HG02759 (cell line): ENCODE data around the gene TRIP4.
"Not testable (repeated sequence)": the region's sequence is repeated elsewhere in the genome, so short reads cannot be mapped to it uniquely, and the experiment has no call there.

ENCODE experiments used
- ATAC-seq: cut with Tn5 transposase; IDR thresholded peaks from one replicate; pipeline ENCODE4 v1.9.1; 2021; ENCODE audit warnings: mild to moderate bottlenecking, moderate library complexity; ENCODE audit not compliant: unreplicated experiment

Gene TRIP4

GRCh38 chr15:64478863-64479262 is 91.2 kb downstream of the TRIP4 start:
- ATAC-seq, result no peak

DNA sequence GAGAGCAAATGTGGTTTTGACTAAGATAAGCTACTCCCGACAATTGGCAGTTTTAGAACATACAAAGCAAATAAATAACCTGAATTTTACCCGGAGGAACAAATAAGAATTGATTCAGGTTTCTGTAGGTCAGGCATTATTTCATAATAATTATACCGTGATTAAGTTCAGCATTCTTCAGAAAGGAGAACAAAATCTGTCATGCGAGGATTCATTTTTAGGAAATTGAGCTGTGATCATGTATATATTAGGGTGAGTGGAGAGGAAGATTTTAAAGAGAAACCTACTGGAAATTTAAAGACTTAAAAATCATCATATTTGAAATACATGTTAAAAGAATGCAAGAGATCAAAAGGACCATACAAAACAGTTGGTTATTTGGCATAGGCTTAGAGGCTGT is 93.3 kb downstream of the TRIP4 start:
- no peak for ATAC-seq

DNA sequence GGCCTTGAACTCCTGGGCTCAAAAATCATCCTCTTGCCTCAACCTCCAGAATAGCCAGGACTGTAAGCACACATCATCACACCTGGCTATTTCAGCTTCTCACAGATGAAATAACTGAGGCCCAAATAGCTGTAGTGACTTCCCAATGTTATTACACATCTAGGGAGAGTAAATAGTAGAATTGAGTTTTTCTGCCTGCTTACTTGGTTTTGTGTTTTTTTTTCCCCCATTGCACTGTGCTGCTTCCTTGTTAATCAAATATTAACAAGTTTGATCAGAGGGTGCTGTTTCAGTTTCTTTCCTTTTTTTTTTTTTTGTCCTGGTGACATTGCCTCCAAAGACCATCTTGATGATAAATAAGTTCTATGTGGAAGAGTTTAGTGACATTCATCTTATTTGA is 96.1 kb downstream of the TRIP4 start:
- ATAC-seq, result no peak

DNA sequence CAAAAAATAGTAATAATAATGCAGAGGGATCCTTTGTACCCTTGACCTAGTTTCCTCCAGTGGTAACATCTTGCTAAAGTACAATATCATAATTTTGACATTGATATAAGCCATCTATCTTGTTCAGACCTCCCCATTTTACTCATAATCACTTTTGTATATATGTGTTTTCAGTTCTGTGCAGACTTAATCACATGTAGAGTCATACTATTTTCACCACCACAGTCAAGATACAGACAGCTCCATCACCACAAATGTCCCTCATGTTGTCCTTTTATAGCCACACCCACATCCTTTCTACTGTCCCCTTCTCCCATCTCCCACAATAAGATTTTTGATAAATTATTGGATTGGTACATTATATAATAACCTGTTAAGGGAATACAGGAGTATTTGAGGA is 98.2 kb downstream of the TRIP4 start:
- no peak for ATAC-seq

- no peak for ATAC-seq
Measured at GRCh38 chr15:64490598-64491259, 103.1 kb downstream of the TRIP4 start.

GRCh38 chr15:64493641-64494040 is 106.0 kb downstream of the TRIP4 start:
- ATAC-seq, result no peak

DNA sequence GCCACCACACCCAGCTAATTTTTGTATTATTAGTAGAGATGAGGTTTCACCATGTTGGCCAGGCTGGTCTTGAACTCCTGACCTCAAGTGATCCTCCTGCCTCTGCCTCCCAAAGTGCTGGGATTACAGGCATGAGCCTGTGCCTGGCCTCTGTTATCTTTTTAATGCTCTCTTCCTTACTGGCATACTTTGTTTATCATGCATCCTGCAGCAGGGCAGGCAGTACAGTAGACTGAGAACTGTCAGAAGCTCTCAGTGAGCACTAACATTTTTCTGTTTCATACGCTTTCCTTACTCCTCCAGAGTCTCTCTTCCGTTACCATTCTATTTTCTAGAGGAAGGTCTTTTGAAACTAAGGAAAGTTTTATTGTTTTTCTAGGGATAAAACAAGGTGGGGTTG is 108.3 kb downstream of the TRIP4 start:
- not testable (repeated sequence) for ATAC-seq

- ATAC-seq, result no peak
Measured at GRCh38 chr15:64500695-64501395, 113.2 kb downstream of the TRIP4 start.

GRCh38 chr15:64501396-64501715 is 113.7 kb downstream of the TRIP4 start:
- ATAC-seq, result no peak

DNA sequence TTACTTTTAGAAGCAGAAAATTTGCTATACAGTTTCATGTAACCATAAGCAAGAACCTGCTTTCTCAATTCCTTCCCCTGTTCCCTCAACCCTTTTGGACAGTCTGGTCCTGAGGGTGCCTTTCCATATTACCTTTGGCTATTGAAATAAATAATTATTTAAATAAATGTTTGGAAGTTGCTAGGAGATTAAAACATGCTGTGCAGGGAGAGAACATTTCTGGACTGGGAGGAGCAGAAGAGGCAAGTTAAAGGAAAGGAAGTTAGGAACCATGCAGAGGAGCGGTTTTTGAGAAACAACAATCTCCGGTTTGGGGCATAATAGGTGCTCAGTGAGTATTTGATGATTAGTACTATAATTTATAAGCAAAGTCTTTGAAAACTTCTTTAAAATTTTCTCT is 114.5 kb downstream of the TRIP4 start:
- ATAC-seq, result no peak

- no peak for ATAC-seq
Measured at GRCh38 chr15:64502551-64502950, 114.9 kb downstream of the TRIP4 start.

DNA sequence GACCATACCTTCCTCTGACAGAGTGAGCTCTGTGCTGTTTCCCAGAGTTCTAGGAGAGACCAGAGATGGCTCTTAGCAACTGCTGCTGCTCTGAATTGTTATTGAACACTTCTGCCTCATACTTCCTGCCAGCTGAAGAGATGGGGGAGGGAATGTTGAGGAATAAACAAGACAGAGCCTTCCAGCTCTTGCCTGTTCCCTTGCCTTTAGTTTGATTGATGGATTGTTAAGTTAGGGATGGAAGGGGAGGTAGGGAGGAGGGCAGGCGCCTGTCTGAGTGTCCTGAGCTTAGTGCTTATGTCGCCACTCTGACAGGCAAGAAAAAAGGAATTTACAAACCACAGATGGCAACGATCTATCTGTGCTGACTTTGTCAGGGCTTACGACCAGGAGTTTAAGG is 115.6 kb downstream of the TRIP4 start:
- ATAC-seq, result no peak

DNA sequence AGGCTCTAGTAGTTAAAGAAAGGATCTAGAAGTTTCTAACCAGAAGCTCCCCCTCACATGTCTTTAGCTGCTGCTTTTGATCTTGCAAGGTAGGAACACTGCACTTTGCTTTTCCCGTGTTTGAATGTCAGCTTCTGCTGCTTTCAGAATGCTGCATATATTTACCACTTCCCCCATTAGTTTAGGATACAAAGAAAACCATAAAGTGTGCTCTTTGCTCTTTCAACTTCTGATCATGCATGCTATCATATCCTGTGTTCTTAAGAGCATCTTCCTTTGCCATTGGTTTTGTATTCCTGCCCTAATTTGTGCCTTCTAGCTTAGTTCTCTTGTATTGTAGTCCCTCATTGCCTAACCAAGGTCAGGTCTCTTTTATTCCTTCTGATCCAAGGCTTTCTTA is 116.0 kb downstream of the TRIP4 start:
- ATAC-seq, result no peak
